Measurements from ENCODE around the gene C1QTNF3.

C1QTNF3 gene

GRCh38 chr5:33981408-33982162 lies 61.4 kb downstream of the C1QTNF3 start:
- Histone ChIP-seq H3K27me3 (replicated peaks; ENCODE audit: control insufficient read depth, insufficient read depth, low read length) (no peaks in the 10 kb centered on the region), H3K4me3 (replicated peaks; ENCODE audit: low read depth, low read length) (no peak overlapping the region), H3K36me3 (ENCODE audit: control insufficient read depth, insufficient read depth, low read length) (no peaks in the 10 kb centered on the region)
- TF ChIP-seq, protein P1, sequence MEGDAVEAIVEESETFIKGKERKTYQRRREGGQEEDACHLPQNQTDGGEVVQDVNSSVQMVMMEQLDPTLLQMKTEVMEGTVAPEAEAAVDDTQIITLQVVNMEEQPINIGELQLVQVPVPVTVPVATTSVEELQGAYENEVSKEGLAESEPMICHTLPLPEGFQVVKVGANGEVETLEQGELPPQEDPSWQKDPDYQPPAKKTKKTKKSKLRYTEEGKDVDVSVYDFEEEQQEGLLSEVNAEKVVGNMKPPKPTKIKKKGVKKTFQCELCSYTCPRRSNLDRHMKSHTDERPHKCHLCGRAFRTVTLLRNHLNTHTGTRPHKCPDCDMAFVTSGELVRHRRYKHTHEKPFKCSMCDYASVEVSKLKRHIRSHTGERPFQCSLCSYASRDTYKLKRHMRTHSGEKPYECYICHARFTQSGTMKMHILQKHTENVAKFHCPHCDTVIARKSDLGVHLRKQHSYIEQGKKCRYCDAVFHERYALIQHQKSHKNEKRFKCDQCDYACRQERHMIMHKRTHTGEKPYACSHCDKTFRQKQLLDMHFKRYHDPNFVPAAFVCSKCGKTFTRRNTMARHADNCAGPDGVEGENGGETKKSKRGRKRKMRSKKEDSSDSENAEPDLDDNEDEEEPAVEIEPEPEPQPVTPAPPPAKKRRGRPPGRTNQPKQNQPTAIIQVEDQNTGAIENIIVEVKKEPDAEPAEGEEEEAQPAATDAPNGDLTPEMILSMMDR (IDR thresholded peaks at IDR 0.05; ENCODE audit: insufficient read depth, low read length, poor library complexity, severe bottlenecking) = no peak
- DNase-seq (ENCODE audit: extremely low read depth, insufficient read length) = no peak

- Histone ChIP-seq H3K36me3 (ENCODE audit: control insufficient read depth, insufficient read depth, low read length) (no peaks in the 10 kb centered on the region), H3K27me3 (replicated peaks; ENCODE audit: control insufficient read depth, insufficient read depth, low read length) (no peaks in the 10 kb centered on the region), H3K4me3 (replicated peaks; ENCODE audit: low read depth, low read length) (no peak overlapping the region)
- DNase-seq (ENCODE audit: extremely low read depth, insufficient read length) = no peak
- TF ChIP-seq, protein P1 (IDR thresholded peaks at IDR 0.05; ENCODE audit: insufficient read depth, low read length, poor library complexity, severe bottlenecking) = no peak
Measured at GRCh38 chr5:33980030-33980429, 63.0 kb downstream of the C1QTNF3 start.

DNA sequence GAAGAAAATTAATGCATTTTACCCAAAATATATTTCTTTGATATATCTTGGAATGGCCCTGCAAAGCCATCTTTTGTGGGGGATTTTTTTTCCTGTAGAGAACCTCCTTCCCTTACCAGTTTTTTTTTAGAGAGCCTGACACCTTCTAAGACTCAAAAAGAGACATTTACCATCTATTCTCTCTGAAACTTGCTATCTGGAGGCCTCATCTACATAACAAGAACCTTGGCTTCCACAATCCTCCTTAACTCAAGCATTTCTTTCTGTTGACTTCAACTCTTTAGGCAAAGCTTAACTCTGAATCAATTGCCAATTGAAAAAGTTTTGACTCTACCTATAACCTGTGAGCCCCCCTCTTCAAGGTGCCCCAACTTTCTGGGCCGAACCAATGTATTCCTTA lies 64.7 kb downstream of the C1QTNF3 start:
- no peak for DNase-seq (ENCODE audit: extremely low read depth, insufficient read length)
- H3K36me3 ChIP-seq (ENCODE audit: control insufficient read depth, insufficient read depth, low read length) = no peaks in the 10 kb centered on the region
- H3K4me3 ChIP-seq (replicated peaks; ENCODE audit: low read depth, low read length) = no peak overlapping the region
- H3K27me3 ChIP-seq (replicated peaks; ENCODE audit: control insufficient read depth, insufficient read depth, low read length) = no peaks in the 10 kb centered on the region
- TF ChIP-seq, protein P1 (IDR thresholded peaks at IDR 0.05; ENCODE audit: insufficient read depth, low read length, poor library complexity, severe bottlenecking) = no peak

DNA sequence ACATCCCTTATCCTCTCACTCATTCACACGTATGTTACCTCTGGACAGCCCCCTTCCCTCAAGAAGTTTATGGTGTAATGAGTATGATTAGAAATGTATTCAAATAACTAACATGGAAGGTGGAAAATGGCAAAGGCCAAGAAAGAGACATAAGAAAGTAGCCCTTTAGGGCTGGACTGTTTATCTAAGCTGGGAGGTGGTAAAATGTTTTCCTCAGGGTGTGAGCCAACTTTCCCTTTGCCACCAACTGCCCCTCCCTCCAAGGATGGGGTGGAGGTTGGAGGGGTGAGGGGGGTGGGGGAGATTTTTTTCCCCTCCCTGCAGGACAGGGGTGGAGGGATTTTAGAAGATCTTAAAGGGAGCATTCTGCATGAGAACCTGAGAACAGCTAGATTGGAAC lies 66.7 kb downstream of the C1QTNF3 start:
- DNase-seq (ENCODE audit: extremely low read depth, insufficient read length) = no peak
- no peak overlapping the region for H3K4me3 ChIP-seq (replicated peaks; ENCODE audit: low read depth, low read length)
- TF ChIP-seq, protein P1 (IDR thresholded peaks at IDR 0.05; ENCODE audit: insufficient read depth, low read length, poor library complexity, severe bottlenecking) = no peak
- no peaks in the 10 kb centered on the region for H3K36me3 ChIP-seq (ENCODE audit: control insufficient read depth, insufficient read depth, low read length)
- no peaks in the 10 kb centered on the region for H3K27me3 ChIP-seq (replicated peaks; ENCODE audit: control insufficient read depth, insufficient read depth, low read length)

GRCh38 chr5:33975852-33976251 lies 67.2 kb downstream of the C1QTNF3 start:
- Histone ChIP-seq H3K27me3 (replicated peaks; ENCODE audit: control insufficient read depth, insufficient read depth, low read length) (no peaks in the 10 kb centered on the region), H3K4me3 (replicated peaks; ENCODE audit: low read depth, low read length) (no peak overlapping the region), H3K36me3 (ENCODE audit: control insufficient read depth, insufficient read depth, low read length) (no peaks in the 10 kb centered on the region)
- no peak for DNase-seq (ENCODE audit: extremely low read depth, insufficient read length)
- TF ChIP-seq, protein P1 (IDR thresholded peaks at IDR 0.05; ENCODE audit: insufficient read depth, low read length, poor library complexity, severe bottlenecking) = no peak

All from GM06990 (cell line).